Measurements from ENCODE around the gene STC2.
"Not testable (repeated sequence)": the region's sequence is repeated elsewhere in the genome, so short reads cannot be mapped to it uniquely, and the experiment has no call there.

Gene STC2

GRCh38 chr5:173327948-173328843 lies at the start of gene STC2:
TSS of gene STC2 (minus strand) at chr5:173328414. CDS start at chr5:173328193, 221 bp downstream.
- no peak for DNase-seq

- DNase-seq = no peak
Observed at GRCh38 chr5:173371400-173371799, 43.2 kb upstream of the STC2 start.

- not testable (repeated sequence) for DNase-seq
Observed at GRCh38 chr5:173363406-173363805, 35.2 kb upstream of the STC2 start.

GRCh38 chr5:173355561-173355960 lies 27.3 kb upstream of the STC2 start:
- DNase-seq = no peak

GRCh38 chr5:173354645-173355044 lies 26.4 kb upstream of the STC2 start:
- no peak for DNase-seq

GRCh38 chr5:173352366-173353349 lies 24.4 kb upstream of the STC2 start:
- no peak for DNase-seq

GRCh38 chr5:173342813-173343755 lies 14.9 kb upstream of the STC2 start:
- DNase-seq = no peak

GRCh38 chr5:173341961-173342430 lies 13.8 kb upstream of the STC2 start:
- no peak for DNase-seq

GRCh38 chr5:173340984-173341383 lies 12.8 kb upstream of the STC2 start:
- no peak for DNase-seq

GRCh38 chr5:173340451-173340850 lies 12.2 kb upstream of the STC2 start:
- DNase-seq = no peak

GRCh38 chr5:173339286-173339685 lies 11.1 kb upstream of the STC2 start:
- DNase-seq = no peak

- no peak for DNase-seq
Observed at GRCh38 chr5:173338380-173339015, 10.3 kb upstream of the STC2 start.

- no peak for DNase-seq
Observed at GRCh38 chr5:173334808-173335207, 6.6 kb upstream of the STC2 start.

- no peak for DNase-seq
Observed at GRCh38 chr5:173333925-173334661, 5.9 kb upstream of the STC2 start.

- DNase-seq = peak; percentile 60
Observed at GRCh38 chr5:173331956-173332479, 3.8 kb upstream of the STC2 start.

GRCh38 chr5:173331287-173331686 lies 3.1 kb upstream of the STC2 start:
- no peak for DNase-seq

GRCh38 chr5:173330338-173331206 lies 2.4 kb upstream of the STC2 start:
- no peak for DNase-seq

- DNase-seq = no peak
Observed at GRCh38 chr5:173329491-173330337, 1.5 kb upstream of the STC2 start.

Measured in CD4-positive, alpha-beta T cell treated with Interleukin-6 for 4 hours (primary cell).